ENCODE measurements around the gene SIL1. TPM values are rescaled to one million over a fixed set of nuclear protein-coding genes. Genes with fewer than 3 reads are reported as not detected.

SIL1 gene
- polyA plus RNA-seq, 3 donors: 52.1 to 59.7 (median 52.6) TPM

- no peak for DNase-seq (ENCODE audit: low read depth in 3 of 3, low spot score in 2 of 3)
These were observed 294.9 kb downstream of the SIL1 start for GRCh38 chr5:138903130-138903775.

- DNase-seq (ENCODE audit: low read depth in 3 of 3, low spot score in 2 of 3): no peak
These were observed 296.5 kb downstream of the SIL1 start for GRCh38 chr5:138901716-138902115.

GRCh38 chr5:138900281-138900965 lies 297.7 kb downstream of the SIL1 start:
- DNase-seq (ENCODE audit: low read depth in 3 of 3, low spot score in 2 of 3): no peak

- no peak for DNase-seq (ENCODE audit: low read depth in 3 of 3, low spot score in 2 of 3)
These were observed 299.4 kb downstream of the SIL1 start for GRCh38 chr5:138898742-138899141.

GRCh38 chr5:138898299-138898698 lies 299.9 kb downstream of the SIL1 start:
- DNase-seq (ENCODE audit: low read depth in 3 of 3, low spot score in 2 of 3): no peak

Other genes with a start within 250 kb of the SIL1 start
- 100 to 1,000 TPM; 702 to 822 (median 791) TPM for gene MATR3, start 95.4 kb upstream of the SIL1 start, polyA plus RNA-seq (ENCODE audit: insufficient read length in 3 of 3)
- 100 to 1,000 TPM; 202 to 211 (median 203) TPM for gene PAIP2, start 143.5 kb upstream of the SIL1 start, polyA plus RNA-seq (ENCODE audit: insufficient read length in 3 of 3)
- gene SLC23A1, start 184.9 kb upstream of the SIL1 start, polyA plus RNA-seq (ENCODE audit: insufficient read length in 3 of 3): 10 to 100 TPM in 2 of 3 donors, 1 to 10 TPM in 1; 9.8 to 13.5 (median 12.3) TPM
- 1 to 10 TPM in 1 of 3 donors, under 1 TPM in 2; 0.38 to 1.0 (median 0.50) TPM for gene MZB1, start 191.5 kb upstream of the SIL1 start, polyA plus RNA-seq (ENCODE audit: insufficient read length in 3 of 3)
- gene PROB1, start 196.7 kb upstream of the SIL1 start, polyA plus RNA-seq (ENCODE audit: insufficient read length in 3 of 3): 1 to 10 TPM; 1.7 to 2.0 (median 1.9) TPM
- 10 to 100 TPM; 11.6 to 13.3 (median 12.7) TPM for gene SPATA24, start 205.7 kb upstream of the SIL1 start, polyA plus RNA-seq (ENCODE audit: insufficient read length in 3 of 3)
- 10 to 100 TPM; 27.5 to 33.4 (median 32.5) TPM for gene DNAJC18, start 241.2 kb upstream of the SIL1 start, polyA plus RNA-seq (ENCODE audit: insufficient read length in 3 of 3)